GM12892 (cell line): Measurements from ENCODE around the gene MRPL33. TPM values are rescaled to one million over a fixed set of nuclear protein-coding genes. Genes with fewer than 3 reads are reported as not detected.

ENCODE experiments used
- DNase-seq: peaks from one replicate; pipeline ENCODE4 v3.0.0; 2011; ENCODE audit not compliant: insufficient read length
- FAIRE-seq: peaks from 2 replicates; lab custom pipeline; 2011; peaks lifted over from hg19 to GRCh38; lab: Jason Lieb, UNC
- POLR2A ChIP-seq: IDR thresholded peaks from 2 replicates; pipeline ENCODE4 v1.6.1; 2011; ENCODE audit warnings: low read depth, low read length, control low read depth
- POLR2AphosphoS5 ChIP-seq: IDR thresholded peaks from 2 replicates; pipeline ENCODE4 v1.6.1; 2011; ENCODE audit warnings: low read depth, low read length, control low read depth
- TAF1 ChIP-seq: IDR thresholded peaks from 2 replicates; pipeline ENCODE4 v1.6.1; 2011; ENCODE audit warnings: low read depth, mild to moderate bottlenecking, control low read depth, low read length, borderline replicate concordance
- polyA plus RNA-seq: library from polyadenylated mRNA; unstranded; fragments of >200 nt; gene quantifications from one replicate; pipeline ENCODE4 v1.2.1, GENCODE V29; 2012; ENCODE audit warnings: missing spikeins, inconsistent platforms; ENCODE audit not compliant: missing spikeins

The MRPL33 gene
- polyA plus RNA-seq = 128 TPM

- peak; percentile 94 for FAIRE-seq
- TF ChIP-seq POLR2AphosphoS5 = peak; percentile 91
- peak; percentile 91 for TF ChIP-seq POLR2A
- TF ChIP-seq TAF1 = peak; percentile 49; the same call in 1 of the 2 replicates
- peak; percentile 93 for DNase-seq
These were observed at the start of gene MRPL33 for GRCh38 chr2:27771548-27772335. Gene MRPL33 (plus strand): TSS chr2:27771719. CDS start chr2:27771778, 59 bp downstream.

GRCh38 chr2:27721884-27722485 is 49.5 kb upstream of the MRPL33 start:
- FAIRE-seq = no peak
- TF ChIP-seq TAF1 = no peak
- DNase-seq = no peak

GRCh38 chr2:27723372-27724144 is 48.0 kb upstream of the MRPL33 start:
- TF ChIP-seq POLR2AphosphoS5 (no peak), TAF1 (no peak), POLR2A (no peak)
- DNase-seq (no peak), FAIRE-seq (no peak)

DNA sequence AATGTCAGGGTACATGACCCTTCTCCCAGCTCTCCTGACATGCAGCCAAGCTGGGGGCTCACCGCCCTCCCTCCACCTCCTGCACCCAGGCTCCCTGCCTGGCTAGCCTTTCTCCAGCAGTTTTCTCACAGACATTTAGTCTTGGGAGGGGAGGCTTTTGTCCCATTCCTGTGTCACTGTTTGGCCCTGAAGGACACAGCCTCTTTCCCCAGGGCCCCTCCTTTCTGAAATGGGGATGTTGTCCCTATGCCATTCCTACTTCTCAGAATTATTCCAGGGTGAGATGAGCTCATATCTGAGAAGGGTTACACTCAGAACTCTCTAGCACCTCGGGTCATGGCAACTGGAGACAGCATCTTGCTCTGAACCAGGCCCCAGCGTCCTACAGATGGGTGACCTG is 47.3 kb upstream of the MRPL33 start:
- FAIRE-seq (no peak), DNase-seq (no peak)
- TF ChIP-seq POLR2AphosphoS5 (no peak), TAF1 (no peak), POLR2A (no peak)

- no peak for FAIRE-seq
- TF ChIP-seq POLR2A = no peak
- TF ChIP-seq TAF1 = no peak
- no peak for TF ChIP-seq POLR2AphosphoS5
These were observed 46.4 kb upstream of the MRPL33 start for GRCh38 chr2:27724905-27725701.

GRCh38 chr2:27727257-27727656 is 44.3 kb upstream of the MRPL33 start:
- no peak for DNase-seq
- FAIRE-seq = no peak
- TF ChIP-seq POLR2AphosphoS5 (no peak), TAF1 (no peak), POLR2A (no peak)

More at GRCh38 chr2:27724905-27725701, 46.4 kb upstream of the MRPL33 start:
- DNase-seq = no peak

- no peak for TF ChIP-seq TAF1
- no peak for TF ChIP-seq POLR2A
- no peak for TF ChIP-seq POLR2AphosphoS5
- no peak for FAIRE-seq
- no peak for DNase-seq
These were observed 43.2 kb upstream of the MRPL33 start for GRCh38 chr2:27728081-27728858.

- FAIRE-seq = no peak
- TF ChIP-seq POLR2A (no peak), POLR2AphosphoS5 (no peak), TAF1 (no peak)
- no peak for DNase-seq
These were observed 42.3 kb upstream of the MRPL33 start for GRCh38 chr2:27729198-27729597.

DNA sequence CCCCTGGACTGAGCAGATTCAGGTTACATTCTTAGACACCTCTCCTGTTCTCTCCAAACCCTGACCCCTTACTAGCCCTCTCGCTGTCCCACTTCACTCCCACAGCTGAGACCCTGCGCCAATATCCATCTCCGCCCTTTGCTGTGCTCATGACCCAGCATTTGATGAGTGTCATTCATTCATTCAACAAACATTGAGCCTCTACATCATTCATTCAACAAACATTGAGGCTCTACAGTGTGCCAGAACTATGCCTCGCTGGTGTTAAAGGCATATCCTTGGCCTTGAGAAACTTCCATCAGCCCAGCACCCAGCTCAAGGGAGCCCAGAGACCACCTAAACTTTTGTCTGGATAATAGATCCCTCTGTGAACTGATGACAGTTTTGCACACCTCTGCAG is 41.9 kb upstream of the MRPL33 start:
- no peak for FAIRE-seq
- DNase-seq = no peak
- TF ChIP-seq TAF1 (no peak), POLR2AphosphoS5 (no peak), POLR2A (no peak)

DNA sequence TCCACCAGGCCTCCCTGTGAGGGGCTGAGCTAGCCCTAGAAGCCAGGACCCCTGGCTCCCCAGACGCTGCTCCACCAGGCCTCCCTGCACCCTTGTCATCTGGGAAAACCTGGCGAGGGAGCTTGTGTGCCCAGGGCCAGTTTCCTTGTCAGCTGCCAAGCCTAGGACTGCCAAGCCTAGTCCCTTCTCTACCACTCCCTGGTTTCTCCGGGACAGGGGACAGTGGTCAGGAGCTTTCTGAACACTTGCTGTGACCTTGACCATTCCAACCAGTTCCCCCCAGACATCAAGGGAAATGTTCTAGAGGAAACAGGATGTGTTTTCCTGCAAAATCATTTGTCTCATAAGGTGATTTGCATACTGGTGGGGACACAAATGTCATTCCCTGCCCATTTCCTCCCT is 41.3 kb upstream of the MRPL33 start:
- no peak for FAIRE-seq
- no peak for DNase-seq

More for the DNA sequence above, 41.3 kb upstream of the MRPL33 start:
- TF ChIP-seq POLR2A (no peak), POLR2AphosphoS5 (no peak), TAF1 (no peak)
